Heart right ventricle (tissue), 16 donors: ENCODE measurements around the gene PNMA1. TPM values are rescaled to one million over a fixed set of nuclear protein-coding genes. Genes with fewer than 3 reads are reported as not detected.

ENCODE experiments used
- ATAC-seq, 8 donors: fragments of 200-7000 bp; cut with Tn5 transposase; one replicate each; pipeline ENCODE4 v1.9.1; 2020; ENCODE audit warnings: mild to moderate bottlenecking in 8 of 8, moderate library complexity in 8 of 8, moderate number of reproducible peaks in 1 of 8
- DNase-seq, 2 donors: peaks; one replicate each; pipeline ENCODE4 v3.0.0-alpha.2; 2020
- H3K27ac ChIP-seq, 10 donors: fragments of 200-600 bp; sonication (generic) in 2 of 10; one replicate each; pipeline versions ENCODE4 v1.5.0 to v1.8.0; 2020 to 2022; ENCODE audit warnings: mild to moderate bottlenecking in 3 of 10
- H3K27me3 ChIP-seq, 7 donors: fragments of 200-600 bp; one replicate each; pipeline ENCODE4 v1.8.0; 2021 to 2022; ENCODE audit warnings: mild to moderate bottlenecking in 2 of 7
- H3K36me3 ChIP-seq, 9 donors: fragments of 200-600 bp; sonication (generic) in 1 of 9; one replicate each; pipeline versions ENCODE4 v1.5.0 to v1.8.0; 2020 to 2022; ENCODE audit warnings: mild to moderate bottlenecking in 2 of 9
- H3K4me1 ChIP-seq, 9 donors: fragments of 200-600 bp; sonication (generic) in 1 of 9; one replicate each; pipeline versions ENCODE4 v1.5.0 to v1.8.0; 2020 to 2022; ENCODE audit warnings: mild to moderate bottlenecking in 4 of 9
- H3K4me3 ChIP-seq, 10 donors: fragments of 200-600 bp; sonication (generic) in 2 of 10; one replicate each; pipeline versions ENCODE4 v1.5.0 to v1.8.0; 2020 to 2022; ENCODE audit warnings: mild to moderate bottlenecking in 7 of 10, moderate library complexity in 2 of 10
- H3K9me3 ChIP-seq, 11 donors: fragments of 200-600 bp in 10 of 11; sonication (generic) in 2 of 11; one replicate each; pipeline versions ENCODE4 v1.5.0 to v1.8.0; 2013 to 2022; ENCODE audit warnings: mild to moderate bottlenecking in 2 of 11, control low read depth in 1 of 11, moderate library complexity in 1 of 11
- CTCF ChIP-seq, 9 donors: fragments of 200-600 bp; sonication (generic) in 2 of 9; IDR thresholded peaks; one replicate each; pipeline versions ENCODE4 v1.5.0 to v1.8.0; 2021 to 2022; ENCODE audit warnings: antibody characterized with exemption in 9 of 9, mild to moderate bottlenecking in 5 of 9, moderate library complexity in 1 of 9
- WGBS, 2 donors: extraction: QIAGEN DNeasy Blood & Tissue Kit; methylation state at CpG; one replicate each; pipeline ENCODE4 v1.1.7; 2013; ENCODE audit warnings: inconsistent platforms in 1 of 2; 5-methylcytosine and 5-hydroxymethylcytosine counted together
- intact Hi-C, 10 donors: fragments of 100-400 bp; cut with DNase I; formaldehyde crosslinking; loops; one replicate each; pipeline versions ENCODE4 v1.11.1 to v1.14.2; 2022
- long read RNA-seq, 3 donors: library from polyadenylated mRNA; unstranded; transcript quantifications; one replicate each; pipeline ENCODE4 v2.0.0, GENCODE V29; 2020 to 2021
- polyA plus RNA-seq, 2 donors: library from polyadenylated mRNA; stranded (reverse); fragments of 200-250 nt; gene quantifications; one replicate each; pipeline ENCODE4 v1.2.3, GENCODE V29; 2013
- total RNA-seq, 10 donors: library from RNA; stranded (reverse); fragmentation: NEBNext Ultra II Directional in 3 of 10; extraction: Animal tissue kit (Norgen Biotek cat#: 25700) in 3 of 10; gene quantifications; one replicate each; pipeline versions ENCODE4 v1.2.1 to v1.2.4, GENCODE V29; 2021 to 2023
- donor health status: Arrhythmogenic right ventricular cardiomyopathy.
- donor health status: ischemic (EF 13 %, LVEDD 7.1; RV severe dilation, severe dysfunction).
- donor health status: healthy with polysubstance abuse.
- donor health status: DM: no; HTN: yes; CAD: no.
- donor health status: DM: no; HTN: no; CAD: no.
- donor health status: ischemic (EF 25% LVEDD 6.9; RV normal size, moderate dysfunction).
- donor health status: ischemic (EF 25% LVEDD 5.7; RV mildly dilated, moderate dysfunction).
- donor health status: healthy.
- donor health status: DM: yes; HTN: yes; CAD: no.
- donor health status: Ischemic cardiomyopathy.
- donor health status: ischemic (EF 35%, LVEDD 5.7; RV mildly dilated, moderate dysfunction).
- donor health status: nonischemic (EF 11% LVEDD 7.7; RV severe dilation, severe dysfunction).
- donor health status: DM: yes; HTN: yes; CAD: no.
- donor health status: PGD.
- donor health status: ischemic (EF 29% LVEDD 5.4; RV normal size, mild dysfunction).
- donor health status: nonischemic (EF 23%, LVEDD 6.1; RV moderate dilation, normal function).

The PNMA1 gene
- total RNA-seq (10 to 100 TPM; 13.9 to 30.8 (median 23.6) TPM), polyA plus RNA-seq (10 to 100 TPM in 1 of 2 donors, 1 to 10 TPM in 1; 6.6 to 15.7 TPM)
- long read RNA-seq, donor 1, transcript PNMA1-201 (1 exons, 2,590 nt) = major isoform, 52 of 52 reads
- long read RNA-seq, donor 1, partial matches to known transcripts = 0 of 52 reads
- long read RNA-seq, donor 1, other reads (novel, unspliced or antisense) = 0 of 52 reads
- long read RNA-seq, donor 2, transcript PNMA1-201 (1 exons, 2,590 nt) = major isoform, 109 of 109 reads
- long read RNA-seq, donor 2, partial matches to known transcripts = 0 of 109 reads
- long read RNA-seq, donor 2, other reads (novel, unspliced or antisense) = 0 of 109 reads
- long read RNA-seq, donor 3, transcript PNMA1-201 (1 exons, 2,590 nt) = major isoform, 45 of 45 reads
- long read RNA-seq, donor 3, partial matches to known transcripts = 0 of 45 reads
- long read RNA-seq, donor 3, other reads (novel, unspliced or antisense) = 0 of 45 reads

- DNase-seq = peak; percentile 88 to 89
- intact Hi-C loops = no loop called here
- H3K36me3 ChIP-seq = peaks cover 0 to 43% (median 18%) of the 10 kb centered on the region in 9 donors
- peaks cover 0 to 55% (median 33%) of the 10 kb centered on the region in 9 donors for H3K4me1 ChIP-seq
- no peaks in the 10 kb centered on the region for H3K9me3 ChIP-seq
- H3K4me3 ChIP-seq = peak within 1 kb of the TSS; percentile 61 to 95 (median 82)
- peak; percentile 80 to 93 (median 86) for ATAC-seq
- H3K27me3 ChIP-seq = no peaks in the 10 kb centered on the region
- H3K27ac ChIP-seq = peak within 1 kb of the TSS; percentile 65 to 95 (median 88)
- TF ChIP-seq CTCF (IDR thresholded peaks at IDR 0.05) = no peak
- WGBS, 2 donors = 0 to 1% methylated on average over 112 to 113 of the region's 113 CpGs
Measured at GRCh38 chr14:73713803-73714655, at the start of gene PNMA1. Gene PNMA1, minus strand, starts transcription at chr14:73714384. Its CDS starts 745 bp downstream, at chr14:73713639.

- intact Hi-C loops = loop anchor here in 2 of 10 donors (5.0 kb wide), 1 partner anchor 36 kb away; no protein-coding TSS in a partner anchor
- no peak for TF ChIP-seq CTCF (IDR thresholded peaks at IDR 0.05)
- no peaks in the 10 kb centered on the region for H3K9me3 ChIP-seq
- H3K27me3 ChIP-seq = no peaks in the 10 kb centered on the region
- peaks cover 31 to 89% (median 83%) of the 10 kb centered on the region in 9 donors for H3K4me1 ChIP-seq
- H3K36me3 ChIP-seq = no peaks in the 10 kb centered on the region
- no peak for DNase-seq
- peak overlapping the region in 6 of 10 donors; percentile 22 to 100 (median 98) for H3K27ac ChIP-seq
- WGBS, 2 donors = 77 to 81% methylated on average over 3 of the region's 3 CpGs
- no peak overlapping the region for H3K4me3 ChIP-seq
- no peak for ATAC-seq
Measured at GRCh38 chr14:73763396-73763795, 49.2 kb upstream of the PNMA1 start.

- no peak for ATAC-seq
- H3K4me3 ChIP-seq = peak overlapping the region in 1 of 10 donors; percentile 6
- DNase-seq = no peak
- no peaks in the 10 kb centered on the region for H3K9me3 ChIP-seq
- TF ChIP-seq CTCF (IDR thresholded peaks at IDR 0.05) = no peak
- no peaks in the 10 kb centered on the region for H3K27me3 ChIP-seq
- H3K4me1 ChIP-seq = peaks cover 39 to 89% (median 84%) of the 10 kb centered on the region in 9 donors
- whole genome bisulfite sequencing, 2 donors = 56 to 70% methylated on average over 8 of the region's 8 CpGs
- intact Hi-C loops = loop anchor here in 2 of 10 donors (5.0 kb wide), 1 partner anchor 35 kb away; no protein-coding TSS in a partner anchor
- H3K27ac ChIP-seq = peak overlapping the region in 8 of 10 donors; percentile 22 to 100 (median 98)
- H3K36me3 ChIP-seq = no peaks in the 10 kb centered on the region
Measured at GRCh38 chr14:73762375-73762822, 48.2 kb upstream of the PNMA1 start.
